ENCODE data around the gene GPC5. TPM values are rescaled to one million over a fixed set of nuclear protein-coding genes. Genes with fewer than 3 reads are reported as not detected.

The GPC5 gene
- total and polyA plus RNA-seq, 2 donors: 0.25 to 0.28 TPM

DNA sequence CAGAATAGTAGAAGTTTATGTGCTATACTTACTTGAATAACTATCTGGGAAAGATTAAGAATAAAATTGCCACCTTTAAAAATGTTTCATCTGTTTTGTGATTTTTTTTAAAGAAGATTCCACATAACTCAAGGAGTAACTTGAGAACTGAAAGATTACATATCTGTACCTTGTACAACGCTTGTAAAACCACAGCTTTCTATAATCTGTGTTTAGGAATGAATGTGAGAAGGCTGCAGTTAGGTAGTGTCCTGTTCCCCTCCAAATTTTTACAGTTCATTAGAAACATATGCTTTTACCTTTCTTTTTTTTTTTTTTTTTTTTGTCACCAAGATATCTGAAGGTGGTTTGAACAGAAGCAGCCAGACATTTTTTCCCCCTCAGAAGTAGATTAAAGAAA, 1515.4 kb downstream of the GPC5 start:
- no peaks in the 10 kb centered on the region for H3K27me3 ChIP-seq (ENCODE audit: control insufficient read depth in 2 of 2, insufficient read depth in 1 of 2, low read length in 1 of 2)
- no peaks in the 10 kb centered on the region for H3K4me1 ChIP-seq (ENCODE audit: control insufficient read depth in 2 of 2, insufficient read depth in 2 of 2, low read length in 2 of 2)
- WGBS: 83% methylated on average over 1 of the region's 1 CpG
- DNase-seq (ENCODE audit: low read depth in 6 of 9, low spot score in 9 of 9): no peak
- no peaks in the 10 kb centered on the region for H3K9me3 ChIP-seq (ENCODE audit: control insufficient read depth in 2 of 2, insufficient read depth in 1 of 2, low read length in 1 of 2)
- H3K36me3 ChIP-seq (ENCODE audit: control insufficient read depth in 2 of 2, insufficient read depth in 2 of 2, low read length in 1 of 2): no peaks in the 10 kb centered on the region
- no peak overlapping the region for H3K4me3 ChIP-seq (ENCODE audit: low read length in 2 of 2)
- H3K27ac ChIP-seq (ENCODE audit: low read depth in 1 of 2, low read length in 1 of 2): no peak overlapping the region

Other genes with a start within 250 kb of the GPC5 start
- 10.2 TPM for gene MIR17HG, start 50.9 kb upstream of the GPC5 start, total RNA-seq
- gene MIR17HG, start 50.9 kb upstream of the GPC5 start, polyA plus RNA-seq: 9.6 TPM

All from thymus (tissue), 11 donors.